Fibroblast of mammary gland (primary cell): ENCODE measurements around the gene CYRIA.

Experiments used
- DNase-seq: peaks from one replicate; pipeline ENCODE4 v3.0.0-alpha.2; 2010; ENCODE audit warnings: low read depth
- H3K4me3 ChIP-seq: 2 replicates; pipeline ENCODE4 v1.5.1; 2011; ENCODE audit warnings: low read depth, mild to moderate bottlenecking, low read length, moderate library complexity; ENCODE audit not compliant: control insufficient read depth
- TF ChIP-seq, protein P1 (sequence below): conservative IDR thresholded peaks from 2 replicates; pipeline ENCODE4 v1.5.1; 2011; ENCODE audit warnings: low read depth, low read length, inconsistent platforms; ENCODE audit not compliant: control insufficient read depth, insufficient read depth

The CYRIA gene

DNA sequence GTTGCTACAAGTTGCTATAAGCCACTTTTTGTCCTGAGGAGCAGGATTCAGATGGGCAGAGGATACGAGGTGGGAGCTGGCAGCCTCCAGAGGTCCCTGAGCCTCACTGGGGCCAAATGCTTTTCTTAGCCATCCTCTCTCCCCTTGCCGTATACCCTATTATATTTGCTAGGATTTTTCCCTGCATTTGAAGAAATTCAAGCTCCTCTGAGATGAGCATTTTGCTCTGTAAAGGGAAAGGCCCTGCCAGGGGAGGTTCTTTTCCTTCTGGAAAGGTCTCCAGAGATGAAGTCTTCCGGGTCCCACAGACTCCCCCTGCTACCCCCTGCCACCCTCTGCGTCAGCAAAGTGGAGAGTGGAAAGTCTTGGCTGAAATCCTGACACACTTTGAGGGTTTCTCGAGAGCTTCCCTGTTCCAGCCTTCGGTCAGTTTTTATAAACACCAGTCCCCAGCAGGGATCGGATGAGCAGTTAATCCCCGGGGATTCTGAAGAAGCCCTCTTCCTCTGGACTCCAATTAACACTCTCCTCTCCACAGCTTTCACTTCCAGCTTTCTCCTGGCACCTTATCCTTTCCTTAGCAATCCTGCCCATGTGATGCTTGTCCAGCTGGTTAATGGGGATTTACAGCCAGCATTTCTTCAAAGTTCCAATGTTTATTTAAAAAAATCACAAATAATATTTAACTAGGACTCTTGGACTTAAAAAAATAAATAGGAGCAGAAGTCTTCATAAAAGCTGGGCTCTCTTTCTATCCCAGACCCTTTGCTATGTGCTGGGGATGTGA, 13.1 kb downstream of the CYRIA start:
- TF ChIP-seq, protein P1, sequence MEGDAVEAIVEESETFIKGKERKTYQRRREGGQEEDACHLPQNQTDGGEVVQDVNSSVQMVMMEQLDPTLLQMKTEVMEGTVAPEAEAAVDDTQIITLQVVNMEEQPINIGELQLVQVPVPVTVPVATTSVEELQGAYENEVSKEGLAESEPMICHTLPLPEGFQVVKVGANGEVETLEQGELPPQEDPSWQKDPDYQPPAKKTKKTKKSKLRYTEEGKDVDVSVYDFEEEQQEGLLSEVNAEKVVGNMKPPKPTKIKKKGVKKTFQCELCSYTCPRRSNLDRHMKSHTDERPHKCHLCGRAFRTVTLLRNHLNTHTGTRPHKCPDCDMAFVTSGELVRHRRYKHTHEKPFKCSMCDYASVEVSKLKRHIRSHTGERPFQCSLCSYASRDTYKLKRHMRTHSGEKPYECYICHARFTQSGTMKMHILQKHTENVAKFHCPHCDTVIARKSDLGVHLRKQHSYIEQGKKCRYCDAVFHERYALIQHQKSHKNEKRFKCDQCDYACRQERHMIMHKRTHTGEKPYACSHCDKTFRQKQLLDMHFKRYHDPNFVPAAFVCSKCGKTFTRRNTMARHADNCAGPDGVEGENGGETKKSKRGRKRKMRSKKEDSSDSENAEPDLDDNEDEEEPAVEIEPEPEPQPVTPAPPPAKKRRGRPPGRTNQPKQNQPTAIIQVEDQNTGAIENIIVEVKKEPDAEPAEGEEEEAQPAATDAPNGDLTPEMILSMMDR: no peak

DNA sequence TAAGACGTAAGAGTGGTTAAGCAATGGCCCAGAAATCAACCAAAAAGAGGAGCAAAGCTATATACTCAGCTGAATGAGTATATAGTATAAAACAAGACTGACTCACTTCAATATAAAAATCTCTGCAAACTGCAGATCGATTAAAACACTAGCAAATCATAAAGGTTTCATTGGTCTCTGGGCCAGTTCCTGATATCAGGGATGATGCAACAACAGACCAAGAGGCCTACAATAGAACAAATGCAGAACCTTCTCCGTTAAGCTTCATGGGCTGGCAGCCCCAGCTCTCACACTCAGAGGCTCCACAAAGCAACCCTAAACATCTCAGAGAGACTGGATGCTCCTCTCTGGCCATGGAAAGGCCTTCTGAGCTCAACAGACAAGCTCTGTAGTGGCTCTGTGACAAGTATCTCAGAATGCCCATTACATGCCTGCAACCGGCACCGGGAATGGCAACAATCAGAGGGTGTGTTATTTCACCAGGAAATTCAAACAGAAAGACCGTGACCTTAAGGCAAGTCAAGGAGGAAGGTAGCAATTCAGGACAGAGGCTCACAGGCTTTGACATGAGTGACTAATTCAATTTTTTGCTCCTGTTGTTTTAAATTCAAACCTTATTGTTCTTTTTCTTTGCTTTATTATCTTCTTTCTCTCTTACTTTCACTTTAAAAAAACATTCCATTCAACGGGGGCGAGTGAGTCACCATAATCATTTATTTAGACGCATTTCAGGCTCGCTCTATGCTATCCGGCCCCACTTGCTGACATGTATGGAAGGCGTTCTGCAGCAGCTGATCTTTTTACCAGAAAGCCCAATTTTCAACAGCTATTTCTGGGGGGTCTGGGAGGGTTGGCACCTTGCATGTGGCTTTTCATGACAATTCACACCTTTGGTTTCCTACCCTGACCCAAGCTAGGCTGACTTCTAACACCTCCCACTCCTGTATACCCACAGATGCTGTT, 15.1 kb downstream of the CYRIA start:
- peak overlapping the region; percentile 42 for H3K4me3 ChIP-seq
- peak; percentile 80 for DNase-seq
- TF ChIP-seq, protein P1: no peak

More for the DNA sequence above, 13.1 kb downstream of the CYRIA start:
- DNase-seq: peak; percentile 90
- no peak overlapping the region for H3K4me3 ChIP-seq

DNA sequence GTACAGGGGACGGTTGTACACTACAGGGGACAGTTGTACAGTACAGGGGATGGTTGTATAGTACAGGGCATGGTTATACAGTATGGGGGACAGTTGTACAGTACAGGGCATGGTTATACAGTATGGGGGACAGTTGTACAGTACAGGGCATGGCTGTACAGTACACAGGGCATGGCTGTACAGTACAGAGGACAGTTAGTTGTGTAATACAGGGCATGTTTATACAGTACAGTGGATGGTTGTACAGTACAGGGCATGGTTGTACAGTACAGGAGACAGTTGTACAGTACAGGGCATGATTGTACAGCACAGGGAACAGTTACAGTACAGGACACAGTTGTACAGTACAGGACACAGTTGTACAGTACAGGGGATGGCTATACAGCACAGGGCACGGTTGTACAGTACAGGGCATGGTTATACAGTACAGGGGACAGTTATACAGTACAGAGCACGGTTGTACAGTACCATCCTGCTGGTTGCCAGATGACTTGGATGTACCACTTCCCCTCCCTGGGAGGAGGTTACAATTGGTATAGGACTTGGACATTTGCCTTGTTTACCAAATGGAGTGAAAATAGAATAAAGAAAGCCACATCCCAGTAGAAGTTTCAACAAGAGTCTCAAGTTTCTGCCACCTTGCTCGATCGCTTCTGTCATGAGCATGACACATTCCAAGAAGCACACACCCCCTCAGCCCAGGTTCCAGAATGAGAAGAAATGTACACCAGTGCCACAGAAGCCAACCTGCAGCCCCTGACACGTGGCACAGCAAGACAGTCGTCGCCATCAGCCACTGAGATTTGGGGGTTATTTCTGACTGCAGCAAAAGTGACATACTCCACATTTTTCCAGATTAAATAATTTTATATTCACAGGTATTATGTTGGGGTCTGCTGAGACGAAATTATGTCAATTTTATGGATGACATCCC, 16.0 kb downstream of the CYRIA start:
- no peak for DNase-seq
- no peak overlapping the region for H3K4me3 ChIP-seq
- TF ChIP-seq, protein P1: no peak

DNA sequence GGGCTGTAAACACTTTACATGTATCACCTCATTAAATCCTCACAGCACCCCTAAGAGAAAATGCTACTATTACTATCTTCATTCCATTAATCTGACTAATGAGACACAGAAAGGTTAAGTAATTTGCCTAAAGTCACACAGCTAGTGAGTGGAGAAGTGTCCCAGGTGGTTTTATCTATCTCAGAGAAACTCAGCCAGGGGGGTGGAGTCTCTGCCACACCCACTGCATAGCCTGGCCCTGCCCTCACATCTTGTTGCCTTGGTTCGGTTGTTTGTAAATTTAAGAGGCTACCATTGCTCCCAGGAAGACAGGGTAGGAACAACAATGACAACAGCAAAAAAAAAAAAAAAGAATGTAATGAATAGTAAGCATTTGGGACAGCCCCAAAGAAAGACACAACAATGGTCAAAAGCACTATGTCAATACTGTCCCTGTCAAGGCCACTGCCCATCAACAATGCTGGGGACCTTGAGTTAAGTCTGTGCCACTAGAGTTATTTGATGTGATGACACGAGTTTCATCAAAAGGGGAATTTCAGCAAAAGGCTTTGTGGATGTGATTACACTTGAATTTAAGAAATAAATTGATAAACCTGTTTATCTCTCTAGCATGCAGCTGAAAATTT, 17.5 kb downstream of the CYRIA start:
- no peak for DNase-seq
- TF ChIP-seq, protein P1: no peak
- H3K4me3 ChIP-seq: no peak overlapping the region

DNA sequence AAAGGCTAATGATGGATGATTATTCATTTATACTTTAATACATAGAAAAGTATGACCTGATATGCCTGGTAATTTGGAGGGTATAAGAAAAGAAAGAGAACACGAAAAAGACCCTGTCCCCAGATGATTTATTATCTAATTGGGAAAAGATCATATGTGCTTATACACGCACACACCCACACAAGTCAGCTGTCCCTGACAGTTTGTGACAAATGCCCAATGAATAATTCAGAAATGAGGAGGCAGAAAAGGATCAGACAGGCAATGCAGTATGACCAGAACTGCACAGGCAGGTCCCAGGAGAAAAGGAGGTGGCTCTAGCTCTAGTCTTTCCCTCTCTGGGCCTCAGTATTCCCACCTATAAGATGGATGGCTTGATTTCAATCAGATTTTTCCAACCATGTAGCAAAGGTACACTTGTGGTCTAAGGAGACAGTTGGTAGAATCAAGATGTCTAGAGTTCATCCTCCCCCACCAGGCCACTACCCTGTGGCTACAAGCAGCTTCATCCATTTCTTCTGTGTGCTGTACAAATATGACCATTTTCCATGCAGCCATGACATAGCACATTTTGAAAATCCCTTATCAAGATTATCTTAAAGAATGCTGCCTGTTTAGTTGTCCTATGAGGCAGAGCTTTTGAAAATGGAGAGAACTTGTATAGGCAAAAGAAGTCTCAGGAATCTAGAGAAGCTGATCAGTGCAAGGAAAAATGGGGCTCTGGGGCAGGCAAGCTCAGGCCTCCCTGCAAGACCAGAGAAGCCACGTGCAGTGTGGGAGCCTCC, 19.7 kb downstream of the CYRIA start:
- no peak overlapping the region for H3K4me3 ChIP-seq
- DNase-seq: no peak
- TF ChIP-seq, protein P1: no peak
